ENCODE data around the gene KIF12. TPM values are rescaled to one million over a fixed set of nuclear protein-coding genes. Genes with fewer than 3 reads are reported as not detected.
"Not testable (repeated sequence)": the region's sequence is repeated elsewhere in the genome, so short reads cannot be mapped to it uniquely, and the experiment has no call there.

Gene KIF12
- total RNA-seq, 2 experiments from 2014 or later, result not detected

GRCh38 chr9:114047717-114048116 is 51.4 kb downstream of the KIF12 start:
- Histone ChIP-seq H3K4me3 (ENCODE audit: low read length) (no peak overlapping the region), H3K4me1 (ENCODE audit: insufficient read depth, low read length) (no peaks in the 10 kb centered on the region), H3K27me3 (ENCODE audit: control insufficient read depth in 1 of 2, insufficient read depth in 2 of 2, low read length in 2 of 2) (peaks cover 0 to 6% of the 10 kb centered on the region in 2 experiments), H3K27ac (ENCODE audit: low read depth in 1 of 2, low read length in 2 of 2) (no peak overlapping the region), H3K36me3 (ENCODE audit: insufficient read depth, low read length) (no peaks in the 10 kb centered on the region), H3K9me3 (ENCODE audit: control insufficient read depth in 1 of 2, insufficient read depth in 1 of 2, low read length in 2 of 2) (peaks cover 0 to 4% of the 10 kb centered on the region in 2 experiments)
- no peaks in the 10 kb centered on the region for H3K4me1 Mint-ChIP-seq (ENCODE audit: low read depth)
- ATAC-seq (ENCODE audit: poor library complexity), result no peak
- POLR2A ChIA-PET, result no interaction called here
- no peak overlapping the region for H3K4me3 Mint-ChIP-seq
- no peak overlapping the region for H3K27ac Mint-ChIP-seq
- H3K36me3 Mint-ChIP-seq (ENCODE audit: low read depth), result no peaks in the 10 kb centered on the region
- CTCF ChIA-PET, result no interaction called here
- no peaks in the 10 kb centered on the region for H3K9me3 Mint-ChIP-seq
- no peak for DNase-seq
- intact Hi-C loops (cut with DNase I, micrococcal nuclease), result no loop called here
- no peaks in the 10 kb centered on the region for H3K27me3 Mint-ChIP-seq
- TF ChIP-seq CTCF (IDR thresholded peaks at IDR 0.05), result no peak

GRCh38 chr9:114046875-114047274 is 52.2 kb downstream of the KIF12 start:
- H3K4me1 Mint-ChIP-seq (ENCODE audit: low read depth), result no peaks in the 10 kb centered on the region
- no peaks in the 10 kb centered on the region for H3K9me3 Mint-ChIP-seq
- no peaks in the 10 kb centered on the region for H3K36me3 Mint-ChIP-seq (ENCODE audit: low read depth)

GRCh38 chr9:114046237-114046755 is 52.8 kb downstream of the KIF12 start:
- no peak for TF ChIP-seq CTCF (IDR thresholded peaks at IDR 0.05)
- ChIA-PET CTCF (no interaction called here), POLR2A (no interaction called here)
- H3K9me3 ChIP-seq (ENCODE audit: control insufficient read depth in 1 of 2, insufficient read depth in 1 of 2, low read length in 2 of 2), result peaks cover 0 to 3% of the 10 kb centered on the region in 2 experiments
- peaks cover 0 to 6% of the 10 kb centered on the region in 2 experiments for H3K27me3 ChIP-seq (ENCODE audit: control insufficient read depth in 1 of 2, insufficient read depth in 2 of 2, low read length in 2 of 2)
- DNase-seq, result no peak
- no peak overlapping the region for H3K27ac ChIP-seq (ENCODE audit: low read depth in 1 of 2, low read length in 2 of 2)
- H3K4me3 ChIP-seq (ENCODE audit: low read length), result no peak overlapping the region
- no peaks in the 10 kb centered on the region for H3K4me1 ChIP-seq (ENCODE audit: insufficient read depth, low read length)
- no peak for ATAC-seq (ENCODE audit: poor library complexity)
- Mint-ChIP-seq H3K27ac (no peak overlapping the region), H3K4me3 (no peak overlapping the region), H3K4me1 (ENCODE audit: low read depth) (no peaks in the 10 kb centered on the region), H3K27me3 (no peaks in the 10 kb centered on the region), H3K36me3 (ENCODE audit: low read depth) (no peaks in the 10 kb centered on the region), H3K9me3 (no peaks in the 10 kb centered on the region)
- H3K36me3 ChIP-seq (ENCODE audit: insufficient read depth, low read length), result no peaks in the 10 kb centered on the region
- intact Hi-C loops (cut with DNase I, micrococcal nuclease), result no loop called here

More at GRCh38 chr9:114046875-114047274, 52.2 kb downstream of the KIF12 start:
- Histone ChIP-seq H3K9me3 (ENCODE audit: control insufficient read depth in 1 of 2, insufficient read depth in 1 of 2, low read length in 2 of 2) (peaks cover 0 to 4% of the 10 kb centered on the region in 2 experiments), H3K4me1 (ENCODE audit: insufficient read depth, low read length) (no peaks in the 10 kb centered on the region), H3K27ac (ENCODE audit: low read depth in 1 of 2, low read length in 2 of 2) (no peak overlapping the region), H3K36me3 (ENCODE audit: insufficient read depth, low read length) (no peaks in the 10 kb centered on the region), H3K27me3 (ENCODE audit: control insufficient read depth in 1 of 2, insufficient read depth in 2 of 2, low read length in 2 of 2) (peaks cover 0 to 6% of the 10 kb centered on the region in 2 experiments), H3K4me3 (ENCODE audit: low read length) (no peak overlapping the region)
- DNase-seq, result no peak
- ChIA-PET POLR2A (no interaction called here), CTCF (no interaction called here)
- Mint-ChIP-seq H3K27me3 (no peaks in the 10 kb centered on the region), H3K27ac (no peak overlapping the region), H3K4me3 (no peak overlapping the region)
- intact Hi-C loops (cut with DNase I, micrococcal nuclease), result no loop called here
- no peak for TF ChIP-seq CTCF (IDR thresholded peaks at IDR 0.05)
- ATAC-seq (ENCODE audit: poor library complexity), result no peak

- DNase-seq; H3K9me3 Mint-ChIP-seq; CTCF ChIA-PET; H3K36me3 Mint-ChIP-seq (ENCODE audit: low read depth); H3K4me3 ChIP-seq (ENCODE audit: low read length); H3K36me3 ChIP-seq (ENCODE audit: insufficient read depth, low read length); H3K27me3 Mint-ChIP-seq; ATAC-seq (ENCODE audit: poor library complexity); H3K27ac Mint-ChIP-seq; intact Hi-C loops (cut with DNase I, micrococcal nuclease); H3K4me1 ChIP-seq (ENCODE audit: insufficient read depth, low read length); H3K27me3 ChIP-seq (ENCODE audit: control insufficient read depth in 1 of 2, insufficient read depth in 2 of 2, low read length in 2 of 2); H3K27ac ChIP-seq (ENCODE audit: low read depth in 1 of 2, low read length in 2 of 2); H3K9me3 ChIP-seq (ENCODE audit: control insufficient read depth in 1 of 2, insufficient read depth in 1 of 2, low read length in 2 of 2); H3K4me1 Mint-ChIP-seq (ENCODE audit: low read depth); H3K4me3 Mint-ChIP-seq; POLR2A ChIA-PET: not testable (repeated sequence)
Observed at GRCh38 chr9:114043660-114044059, 55.4 kb downstream of the KIF12 start.
